ENCODE data around the gene COLGALT1. TPM values are rescaled to one million over a fixed set of nuclear protein-coding genes. Genes with fewer than 3 reads are reported as not detected.
"Not testable (repeated sequence)": the region's sequence is repeated elsewhere in the genome, so short reads cannot be mapped to it uniquely, and the experiment has no call there.

Gene COLGALT1
- polyA plus RNA-seq, 2 of the 4 experiments (the other 2 are of a cell fraction), result 57.1 to 64.4 TPM

- ChIA-PET CTCF (interaction anchor here (2.8 kb wide), 1 partner anchor 21 kb away, joined by 8 read pairs; no protein-coding TSS in a partner anchor), POLR2A (no interaction called here)
- no peak for FAIRE-seq
- Histone ChIP-seq H3K4me3 (no peak overlapping the region), H3K9me3 (peaks cover 18% of the 10 kb centered on the region), H3K4me1 (0 out of 3 replicates have a peak, but pooled peaks cover under 1% of the 10 kb centered on the region), H3K27ac (no peak overlapping the region), H3K4me2 (no peak overlapping the region)
- TF ChIP-seq KDM1A (IDR thresholded peaks at IDR 0.05; ENCODE audit: low read depth) (peak; percentile 78), CTCF (IDR thresholded peaks at IDR 0.05) (no peak), CHD4 (IDR thresholded peaks at IDR 0.05; ENCODE audit: borderline replicate concordance) (0 out of 2 replicates have a peak, but pooled peaks have one; percentile 8)
- WGBS (ENCODE audit: missing lambda C conversion rate), result 93% methylated on average over 1 of the region's 1 CpG
- no peak for ATAC-seq
- DNase-seq (ENCODE audit: low read depth in 1 of 2, low spot score in 1 of 2), result peak in 1 of 2 experiments; percentile 38
Observed at GRCh38 chr19:17517898-17518297, 37.6 kb upstream of the COLGALT1 start.

- H3K4me1 ChIP-seq; H3K4me2 ChIP-seq; H3K4me3 ChIP-seq; H3K27ac ChIP-seq; POLR2A ChIA-PET; FAIRE-seq; ATAC-seq; DNase-seq (ENCODE audit: low read depth in 1 of 2, low spot score in 1 of 2): not testable (repeated sequence)
- 83% methylated on average over 8 of the region's 8 CpGs for WGBS (ENCODE audit: missing lambda C conversion rate)
- peaks cover 18% of the 10 kb centered on the region for H3K9me3 ChIP-seq
- CTCF ChIA-PET, result interaction anchor here (2.8 kb wide), 1 partner anchor 22 kb away, joined by 8 read pairs; no protein-coding TSS in a partner anchor
Observed at GRCh38 chr19:17518654-17519053, 36.8 kb upstream of the COLGALT1 start.

- Histone ChIP-seq H3K4me2 (no peak overlapping the region), H3K4me3 (no peak overlapping the region), H3K9me3 (peaks cover 18% of the 10 kb centered on the region), H3K4me1 (no peaks in the 10 kb centered on the region), H3K27ac (no peak overlapping the region)
- ChIA-PET POLR2A (no interaction called here), CTCF (interaction anchor here (0.8 to 2.8 kb wide), 2 partner anchors 23 to 247 kb away, joined by 4 to 8 read pairs; no protein-coding TSS in a partner anchor)
- ATAC-seq (no peak), FAIRE-seq (no peak), DNase-seq (ENCODE audit: low read depth in 1 of 2, low spot score in 1 of 2) (no peak)
- no peak for TF ChIP-seq ESRRA (IDR thresholded peaks at IDR 0.05; ENCODE audit: borderline replicate concordance, low read length)
- TF ChIP-seq HOXA7 (CRISPR knock-in tag; IDR thresholded peaks at IDR 0.05), result no peak
- no peak for TF ChIP-seq FOSB (CRISPR knock-in tag; IDR thresholded peaks at IDR 0.05)
- no peak for TF ChIP-seq ZSCAN20 (CRISPR knock-in tag; IDR thresholded peaks at IDR 0.05)
- TF ChIP-seq RAD21 (conservative IDR thresholded peaks at IDR 0.05 in 1 of 2, IDR thresholded peaks at IDR 0.05 in 1 of 2), result no peak
- WGBS (ENCODE audit: missing lambda C conversion rate), result 95% methylated on average over 9 of the region's 9 CpGs
Observed at GRCh38 chr19:17519967-17520366, 35.5 kb upstream of the COLGALT1 start.

- CTCF ChIA-PET, result no interaction called here
- H3K4me1 ChIP-seq, result no peaks in the 10 kb centered on the region
Observed at GRCh38 chr19:17520865-17521264, 34.6 kb upstream of the COLGALT1 start.

GRCh38 chr19:17522988-17523872 is 32.2 kb upstream of the COLGALT1 start:
- ChIA-PET POLR2A (no interaction called here), CTCF (interaction anchor here (1.6 kb wide), 1 partner anchor 244 kb away, joined by 4 read pairs; no protein-coding TSS in a partner anchor)
- no peak overlapping the region for H3K4me2 ChIP-seq
- DNase-seq (ENCODE audit: low read depth in 1 of 2, low spot score in 1 of 2), result no peak
- FAIRE-seq, result no peak
- no peak overlapping the region for H3K4me3 ChIP-seq
- TF ChIP-seq ZFP36 (IDR thresholded peaks at IDR 0.05; ENCODE audit: borderline replicate concordance, partially characterized antibody) (no peak), HOXA7 (CRISPR knock-in tag; IDR thresholded peaks at IDR 0.05) (no peak), HES2 (IDR thresholded peaks at IDR 0.05) (no peak), HDAC2 (IDR thresholded peaks at IDR 0.05) (no peak), RCOR1 (IDR thresholded peaks at IDR 0.05; ENCODE audit: low read depth, low read length) (no peak), SMC3 (IDR thresholded peaks at IDR 0.05) (no peak), CHD2 (IDR thresholded peaks at IDR 0.05; ENCODE audit: low read length, partially characterized antibody) (no peak), NPAS2 (CRISPR knock-in tag; IDR thresholded peaks at IDR 0.05; ENCODE audit: borderline replicate concordance) (no peak), ATOH8 (CRISPR knock-in tag; IDR thresholded peaks at IDR 0.05; ENCODE audit: low read depth) (no peak), NFE2L2 (conservative IDR thresholded peaks at IDR 0.05; ENCODE audit: low read length) (no peak), ZSCAN20 (CRISPR knock-in tag; IDR thresholded peaks at IDR 0.05) (no peak), E2F6 (IDR thresholded peaks at IDR 0.05; ENCODE audit: borderline replicate concordance, low read depth) (no peak), MAX (IDR thresholded peaks at IDR 0.05) (no peak)
- H3K9me3 ChIP-seq, result 0 out of 3 replicates have a peak, but pooled peaks cover 4% of the 10 kb centered on the region
- 74% methylated on average over 22 of the region's 24 CpGs for WGBS (ENCODE audit: missing lambda C conversion rate)
- no peak overlapping the region for H3K27ac ChIP-seq
- peak in 1 of 2 experiments; percentile 27; a peak in 2 of 6 replicates for ATAC-seq
- no peaks in the 10 kb centered on the region for H3K4me1 ChIP-seq

More at GRCh38 chr19:17520865-17521264, 34.6 kb upstream of the COLGALT1 start:
- peaks cover 18% of the 10 kb centered on the region for H3K9me3 ChIP-seq
- FAIRE-seq, result no peak
- ATAC-seq, result no peak
- POLR2A ChIA-PET, result no interaction called here
- H3K27ac ChIP-seq, result no peak overlapping the region
- TF ChIP-seq MAZ (IDR thresholded peaks at IDR 0.05; ENCODE audit: borderline replicate concordance, low read depth, low read length) (no peak), RARB (CRISPR knock-in tag; IDR thresholded peaks at IDR 0.05) (no peak), NFE2L2 (conservative IDR thresholded peaks at IDR 0.05; ENCODE audit: low read length) (no peak)
- no peak overlapping the region for H3K4me3 ChIP-seq
- DNase-seq (ENCODE audit: low read depth in 1 of 2, low spot score in 1 of 2), result no peak
- WGBS (ENCODE audit: missing lambda C conversion rate), result over 99% methylated on average over 15 of the region's 25 CpGs
- H3K4me2 ChIP-seq, result no peak overlapping the region
